ENCODE data around the gene DELE1.
"Not testable (repeated sequence)": the region's sequence is repeated elsewhere in the genome, so short reads cannot be mapped to it uniquely, and the experiment has no call there.

The DELE1 gene

GRCh38 chr5:141889282-141889871 is 34.3 kb upstream of the DELE1 start:
- DNase-seq (ENCODE audit: low spot score): peak; percentile 35

- DNase-seq (ENCODE audit: low spot score): not testable (repeated sequence)
These were observed 33.2 kb upstream of the DELE1 start for GRCh38 chr5:141890429-141890828.

DNA sequence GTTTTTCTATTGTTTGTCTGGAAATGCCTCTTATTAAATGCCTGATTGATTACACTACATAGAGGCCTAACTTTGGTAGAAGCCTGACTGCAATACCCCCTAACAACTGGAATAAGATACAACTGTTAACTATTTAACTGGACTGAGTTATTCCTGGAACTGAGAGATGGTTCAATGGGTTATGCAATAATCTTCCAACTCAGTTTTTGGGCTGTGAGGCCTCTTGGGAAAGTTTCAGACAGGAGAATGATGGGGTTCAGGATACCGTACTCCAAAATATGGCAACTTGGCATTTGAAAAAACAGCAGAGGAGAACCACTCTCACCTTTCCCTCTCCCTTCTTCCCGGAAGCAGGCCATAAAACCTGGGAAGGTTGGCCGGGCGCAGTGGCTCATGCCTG is 26.2 kb upstream of the DELE1 start:
- DNase-seq (ENCODE audit: low spot score): no peak

GRCh38 chr5:141898448-141899049 is 25.1 kb upstream of the DELE1 start:
- no peak for DNase-seq (ENCODE audit: low spot score)

GRCh38 chr5:141902015-141902814 is 21.5 kb upstream of the DELE1 start:
- DNase-seq (ENCODE audit: low spot score): no peak

DNA sequence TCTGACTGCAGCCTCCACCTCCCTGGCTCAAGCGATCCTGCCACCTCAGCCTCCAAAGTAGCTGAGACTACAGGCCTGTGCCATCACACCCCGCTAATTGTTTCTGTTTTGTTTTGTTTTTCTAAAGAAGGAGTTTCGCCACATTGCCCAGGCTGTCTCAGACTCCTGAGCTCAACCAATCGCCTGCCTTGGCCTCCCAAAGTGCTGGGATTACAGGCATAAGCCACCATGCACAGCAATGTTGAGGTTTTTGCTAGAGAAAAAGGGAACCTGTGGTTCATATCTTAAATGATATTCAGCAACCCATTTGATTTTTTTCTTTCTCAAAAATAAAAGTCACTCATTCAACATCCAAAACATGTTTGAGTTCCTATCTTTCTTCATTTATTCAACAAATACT is 20.4 kb upstream of the DELE1 start:
- no peak for DNase-seq (ENCODE audit: low spot score)

GRCh38 chr5:141904551-141904950 is 19.1 kb upstream of the DELE1 start:
- DNase-seq (ENCODE audit: low spot score): no peak

DNA sequence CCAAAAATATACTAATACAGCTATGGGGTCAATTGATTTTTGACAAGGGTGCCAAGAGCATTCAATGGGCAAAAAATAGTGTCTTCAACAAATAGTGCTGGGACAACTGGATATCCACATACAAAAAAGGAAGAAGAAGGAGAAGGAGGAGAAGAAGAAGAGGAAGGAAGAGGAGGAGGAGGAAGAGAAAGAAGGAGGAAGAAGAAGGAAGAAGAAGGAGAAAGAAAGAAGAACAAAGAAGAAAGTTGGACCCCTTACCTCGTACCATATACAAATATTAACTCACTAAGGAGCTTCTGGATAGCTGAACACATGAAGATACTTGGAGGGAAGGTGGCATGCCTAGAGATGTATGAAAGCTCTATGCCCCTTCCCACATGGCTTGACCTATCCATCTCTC is 17.2 kb upstream of the DELE1 start:
- no peak for DNase-seq (ENCODE audit: low spot score)

DNA sequence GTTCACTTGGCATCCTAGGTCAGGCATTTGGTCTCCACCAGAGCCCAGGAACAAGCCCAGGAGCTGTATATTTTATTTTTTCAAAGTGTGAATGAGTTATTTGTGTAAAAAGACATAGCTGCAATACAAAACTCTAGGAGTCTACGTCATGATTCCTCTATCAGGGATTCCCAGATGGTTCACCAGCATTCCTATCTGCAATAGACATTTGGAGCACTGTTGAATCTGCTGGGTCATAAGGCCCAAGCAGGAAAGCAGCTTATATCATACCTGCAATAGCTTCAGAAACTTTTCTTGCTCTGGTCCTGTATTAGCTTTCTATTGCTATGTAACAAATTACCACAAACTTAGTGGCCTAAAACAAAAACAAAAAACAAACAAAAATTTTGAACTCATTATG is 16.7 kb upstream of the DELE1 start:
- no peak for DNase-seq (ENCODE audit: low spot score)

GRCh38 chr5:141908796-141909195 is 14.9 kb upstream of the DELE1 start:
- no peak for DNase-seq (ENCODE audit: low spot score)

DNA sequence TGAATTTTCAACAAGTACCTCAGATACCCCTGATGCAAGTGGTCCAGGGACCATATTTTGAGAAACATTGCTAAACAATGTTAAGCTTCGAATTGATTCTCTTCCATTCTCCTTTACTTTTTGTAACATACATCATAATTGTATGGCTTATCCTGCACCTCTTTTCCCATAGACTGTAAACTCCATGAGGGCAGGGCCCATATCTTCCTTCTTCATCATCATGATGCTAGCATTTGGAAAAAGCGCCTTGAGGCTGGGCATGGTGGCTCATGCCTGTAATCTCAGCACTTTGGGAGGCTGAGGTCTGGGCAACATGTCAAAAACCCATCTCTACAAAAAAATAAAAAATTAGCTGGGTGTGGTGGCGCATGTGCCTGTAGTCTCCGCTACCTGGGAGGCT is 14.5 kb upstream of the DELE1 start:
- no peak for DNase-seq (ENCODE audit: low spot score)

- DNase-seq (ENCODE audit: low spot score): no peak
These were observed 13.4 kb upstream of the DELE1 start for GRCh38 chr5:141910271-141910673.

- no peak for DNase-seq (ENCODE audit: low spot score)
These were observed 10.0 kb upstream of the DELE1 start for GRCh38 chr5:141913560-141914198.

- DNase-seq (ENCODE audit: low spot score): no peak
These were observed 9.4 kb upstream of the DELE1 start for GRCh38 chr5:141914199-141914743.

DNA sequence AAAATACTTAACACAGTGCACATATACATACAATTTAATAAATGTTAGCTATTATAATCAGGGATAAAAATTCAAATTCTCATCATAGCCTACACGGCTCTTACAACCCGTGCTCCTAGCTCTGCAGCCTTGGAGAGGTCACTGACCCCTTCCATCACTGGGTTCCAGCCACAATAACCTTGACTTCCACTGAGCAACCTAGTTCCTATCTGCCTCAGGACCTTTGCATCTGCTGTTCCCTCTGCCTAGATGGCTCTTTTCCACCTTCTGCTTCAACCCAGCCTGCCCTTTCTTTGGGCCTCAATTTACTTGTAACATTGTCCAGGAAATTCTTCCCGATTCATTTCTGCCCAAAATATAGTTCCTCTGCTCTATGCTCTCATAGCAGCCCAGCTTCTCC is 8.9 kb upstream of the DELE1 start:
- DNase-seq (ENCODE audit: low spot score): no peak

DNA sequence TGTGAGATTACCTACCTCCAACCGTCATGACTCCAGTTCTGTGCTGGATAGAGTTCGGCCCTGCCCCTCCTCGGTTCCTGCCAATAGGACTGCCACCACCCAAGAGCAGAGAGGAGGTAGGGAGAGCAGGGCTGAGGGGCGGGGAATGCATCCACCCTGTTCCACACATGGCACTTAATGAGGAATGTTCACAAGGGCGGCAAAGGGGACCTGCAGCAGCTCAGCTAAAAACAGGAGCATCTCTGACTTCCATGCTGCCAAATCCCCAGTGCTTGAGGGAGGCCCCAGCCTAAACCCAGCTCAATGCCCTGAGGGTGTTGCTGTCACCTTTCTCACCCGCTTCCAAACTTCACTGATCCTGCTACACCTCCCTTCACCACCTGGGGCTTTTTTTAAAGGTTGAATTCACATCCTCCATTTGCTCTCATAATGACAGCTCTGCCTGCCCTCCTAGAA is 7.8 kb upstream of the DELE1 start:
- DNase-seq (ENCODE audit: low spot score): peak; percentile 12

DNA sequence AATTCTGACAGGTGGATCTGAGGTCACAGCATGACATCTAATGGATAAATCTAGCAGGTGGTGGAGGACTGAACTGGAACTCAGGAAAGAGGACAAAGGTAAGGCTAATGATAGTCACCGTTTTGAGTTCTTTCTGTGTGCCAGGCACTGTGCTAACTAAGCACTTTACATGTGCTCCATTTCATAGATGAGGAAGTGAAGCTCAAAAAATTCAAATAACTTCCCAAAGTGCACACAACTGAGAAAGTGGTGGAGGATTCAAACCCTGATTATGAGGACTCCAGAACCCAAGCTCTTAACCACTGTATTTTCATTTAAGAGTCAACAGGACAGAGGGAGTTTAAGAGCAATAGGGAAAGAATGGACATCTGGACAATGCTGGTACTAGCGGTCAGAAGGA is 7.1 kb upstream of the DELE1 start:
- no peak for DNase-seq (ENCODE audit: low spot score)

DNA sequence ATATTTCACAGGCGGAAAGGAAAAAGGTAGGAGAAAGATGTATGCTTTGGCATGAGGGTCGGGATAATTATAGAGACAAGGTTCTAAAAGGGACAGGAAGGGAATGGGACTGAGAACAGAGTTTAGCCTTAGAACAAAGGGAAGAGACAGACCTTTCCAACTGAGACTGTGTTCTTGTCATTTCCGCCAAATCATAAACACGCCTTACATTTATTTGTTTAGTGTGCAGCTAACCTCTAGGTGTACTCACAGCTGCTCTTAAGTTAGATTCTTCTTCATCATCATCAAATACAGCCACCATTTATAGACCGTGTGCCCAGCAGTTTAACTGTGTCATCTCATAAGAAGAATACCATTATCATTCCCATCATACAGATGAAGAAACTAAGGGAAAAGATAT is 5.9 kb upstream of the DELE1 start:
- no peak for DNase-seq (ENCODE audit: low spot score)

- no peak for DNase-seq (ENCODE audit: low spot score)
These were observed 4.2 kb upstream of the DELE1 start for GRCh38 chr5:141919218-141920119.

GRCh38 chr5:141920771-141921170 is 2.9 kb upstream of the DELE1 start:
- no peak for DNase-seq (ENCODE audit: low spot score)

DNA sequence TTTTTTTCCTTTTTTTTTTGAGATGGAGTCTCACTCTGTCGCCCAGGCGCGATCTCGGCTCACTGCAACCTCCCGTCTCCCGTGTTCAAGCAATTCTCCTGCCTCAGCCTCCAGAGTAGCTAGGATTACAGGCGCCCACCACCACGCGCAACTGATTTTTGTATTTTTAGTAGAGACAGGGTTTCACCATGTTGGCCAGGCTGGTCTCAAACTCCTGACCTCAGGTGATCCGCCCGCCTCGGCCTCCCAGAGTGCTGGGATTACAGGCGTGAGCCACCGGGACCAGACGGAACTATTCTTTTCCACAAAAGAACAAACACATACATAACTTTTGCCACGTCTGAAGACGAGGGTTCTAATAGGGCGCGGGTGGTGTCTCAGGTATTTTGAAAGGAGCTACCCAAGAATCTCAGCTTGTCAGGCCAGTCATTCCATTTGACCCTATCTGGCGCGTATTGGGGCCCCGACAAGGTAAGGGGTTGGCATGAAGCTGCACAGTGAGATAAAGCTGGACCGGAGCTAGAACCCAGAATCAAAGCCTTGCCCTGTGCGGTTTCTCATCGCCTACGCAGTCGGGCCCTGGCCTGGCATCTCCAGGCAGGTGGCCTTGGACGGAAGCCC is 734 bp upstream of the DELE1 start:
- not testable (repeated sequence) for DNase-seq (ENCODE audit: low spot score)
